GM18520 (cell line): ENCODE measurements around the gene SIK2.

Source experiments
- ATAC-seq: cut with Tn5 transposase; IDR thresholded peaks from one replicate; pipeline ENCODE4 v1.9.1; 2021; ENCODE audit not compliant: unreplicated experiment

Gene SIK2

DNA sequence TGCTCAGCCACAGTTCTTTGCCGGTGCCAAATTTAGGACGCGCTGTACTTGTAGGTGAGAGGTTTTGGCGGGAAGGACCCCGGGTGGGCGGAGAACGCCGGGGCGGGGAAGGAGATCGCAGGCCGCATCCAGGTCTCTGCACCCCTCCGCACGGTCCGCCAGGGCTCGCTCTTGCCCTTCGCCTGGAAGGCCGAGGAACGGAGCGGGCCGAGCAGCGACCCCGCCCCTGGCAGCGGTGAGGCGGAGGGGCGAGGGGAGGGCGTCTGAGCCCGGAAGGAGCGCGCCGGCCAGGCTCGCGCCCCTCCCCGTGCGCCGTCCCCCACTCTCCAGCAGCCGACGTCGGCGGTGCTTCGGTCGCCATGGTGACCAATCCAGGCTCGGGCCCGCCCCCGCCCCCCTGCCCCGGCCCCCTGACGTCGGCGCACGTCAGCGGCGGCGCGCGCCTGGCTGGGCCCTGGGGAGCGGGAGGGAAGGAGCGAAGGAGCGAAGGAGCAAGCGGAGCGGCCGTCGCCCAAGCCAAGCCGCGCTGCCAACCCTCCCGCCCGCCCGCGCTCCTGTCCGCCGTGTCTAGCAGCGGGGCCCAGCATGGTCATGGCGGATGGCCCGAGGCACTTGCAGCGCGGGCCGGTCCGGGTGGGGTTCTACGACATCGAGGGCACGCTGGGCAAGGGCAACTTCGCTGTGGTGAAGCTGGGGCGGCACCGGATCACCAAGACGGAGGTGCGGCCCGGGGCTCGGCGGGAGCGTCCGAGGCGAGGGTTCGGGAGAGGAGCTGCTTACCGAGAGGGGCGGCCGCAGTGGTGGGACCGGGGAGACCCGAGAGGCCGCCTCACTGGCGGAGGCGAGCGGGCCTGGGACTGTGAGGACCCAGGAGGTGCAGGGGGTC is at the start of gene SIK2:
SIK2 (plus strand) TSS at position 471 of the 886 bp plus-strand sequence; CDS start at position 586, 115 bp downstream.
- peak; percentile 86 for ATAC-seq

DNA sequence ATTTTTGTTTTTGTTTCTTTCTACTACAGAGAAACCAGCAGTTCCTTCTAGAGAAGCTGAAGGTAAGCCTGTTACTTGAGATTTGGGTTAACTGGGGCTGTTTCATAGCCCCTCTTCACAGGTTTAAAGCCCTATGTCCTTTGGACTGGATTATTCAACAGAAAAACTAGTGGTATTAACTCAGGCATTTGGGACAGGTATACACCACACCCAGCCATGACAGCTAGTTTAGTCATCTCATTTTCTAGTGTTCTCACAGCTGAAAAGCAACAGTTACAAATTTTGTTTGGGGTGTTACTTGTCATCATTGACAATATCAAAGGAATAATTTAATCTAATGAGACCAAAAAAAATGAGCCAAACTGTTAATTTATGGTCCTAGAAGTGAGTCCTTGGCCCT is 47.7 kb upstream of the SIK2 start:
- no peak for ATAC-seq

DNA sequence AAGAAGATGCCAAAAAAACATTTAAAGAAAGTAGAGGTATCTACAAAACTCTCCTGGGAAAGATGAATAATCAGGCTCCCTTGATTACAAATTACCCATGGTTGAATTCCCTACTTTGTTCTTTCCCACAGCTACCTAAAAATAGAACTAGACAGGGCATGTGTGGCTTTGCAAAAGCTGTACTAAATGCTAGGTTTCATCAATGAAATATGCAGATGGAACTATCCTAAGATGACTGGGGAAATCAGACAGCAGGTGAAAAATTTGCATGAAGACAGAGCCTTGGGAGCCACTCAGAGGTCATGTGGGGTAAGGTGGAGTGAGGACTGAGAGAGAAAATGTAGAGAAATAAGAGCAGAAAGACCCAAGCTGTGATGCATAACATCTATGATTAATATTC is 47.0 kb upstream of the SIK2 start:
- ATAC-seq: no peak

DNA sequence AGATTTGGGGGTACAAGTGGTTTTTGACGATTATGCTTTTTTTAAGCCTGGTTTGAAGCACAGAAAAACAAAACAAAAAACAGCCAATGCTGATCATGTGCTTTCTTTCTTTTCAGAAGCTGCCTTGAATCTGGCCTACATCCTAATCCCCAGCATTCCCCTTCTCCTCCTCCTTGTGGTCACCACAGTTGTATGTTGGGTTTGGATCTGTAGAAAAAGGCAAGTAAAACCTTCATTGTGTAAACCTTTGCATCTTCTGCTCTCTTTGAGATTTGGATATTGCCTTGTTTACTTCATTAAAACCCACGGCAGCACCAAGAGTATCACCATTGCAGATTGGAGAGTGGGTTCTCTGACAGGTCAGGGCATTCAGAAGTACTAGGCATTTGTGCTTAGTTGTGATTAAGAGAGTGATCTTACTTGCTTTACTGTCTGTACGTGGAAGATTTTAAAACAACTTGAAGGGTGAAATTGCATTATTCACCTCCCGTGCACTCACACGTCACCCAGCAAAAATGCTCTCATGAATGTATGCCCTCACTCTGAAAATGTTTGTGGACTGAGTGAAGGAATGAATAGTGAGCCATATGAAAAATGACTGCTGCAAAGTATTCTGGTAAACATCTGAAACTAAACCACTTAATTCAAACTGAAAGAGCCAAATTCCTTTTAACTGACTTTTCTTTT is 44.7 kb upstream of the SIK2 start:
- no peak for ATAC-seq

DNA sequence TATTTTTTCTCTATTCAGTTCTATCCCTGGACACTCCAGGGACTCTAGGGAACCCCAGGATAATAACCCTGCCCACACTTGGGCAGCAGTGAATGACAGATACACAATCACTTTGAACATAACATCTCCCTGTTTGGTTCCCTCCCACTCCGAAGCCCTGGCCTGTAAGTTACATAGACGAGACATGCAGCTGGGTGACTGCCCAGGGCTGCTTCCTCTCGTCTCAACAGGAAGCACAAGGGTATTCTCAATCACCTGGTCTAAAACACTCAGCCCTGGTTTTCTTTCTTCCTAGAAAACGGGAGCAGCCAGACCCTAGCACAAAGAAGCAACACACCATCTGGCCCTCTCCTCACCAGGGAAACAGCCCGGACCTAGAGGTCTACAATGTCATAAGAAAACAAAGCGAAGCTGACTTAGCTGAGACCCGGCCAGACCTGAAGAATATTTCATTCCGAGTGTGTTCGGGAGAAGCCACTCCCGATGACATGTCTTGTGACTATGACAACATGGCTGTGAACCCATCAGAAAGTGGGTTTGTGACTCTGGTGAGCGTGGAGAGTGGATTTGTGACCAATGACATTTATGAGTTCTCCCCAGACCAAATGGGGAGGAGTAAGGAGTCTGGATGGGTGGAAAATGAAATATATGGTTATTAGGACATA is 42.3 kb upstream of the SIK2 start:
- no peak for ATAC-seq

DNA sequence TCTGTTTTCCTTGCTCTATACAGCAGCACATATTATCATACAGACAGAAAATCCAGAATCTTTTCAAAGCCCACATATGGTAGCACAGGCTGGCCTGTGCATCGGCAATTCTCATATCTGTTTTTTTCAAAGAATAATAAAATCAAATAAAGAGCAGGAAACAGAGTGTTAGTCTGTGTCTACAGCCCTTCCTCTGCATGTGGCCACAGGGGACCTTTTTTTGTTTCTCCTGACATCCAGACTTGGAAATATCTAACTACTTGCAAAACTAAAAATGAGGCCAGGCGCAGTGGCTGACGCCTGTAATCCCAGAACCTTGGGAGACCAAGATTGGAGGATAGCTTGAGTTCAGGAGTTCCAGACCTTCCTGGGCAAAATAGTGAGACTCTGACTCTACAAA is 41.4 kb upstream of the SIK2 start:
- ATAC-seq: no peak

DNA sequence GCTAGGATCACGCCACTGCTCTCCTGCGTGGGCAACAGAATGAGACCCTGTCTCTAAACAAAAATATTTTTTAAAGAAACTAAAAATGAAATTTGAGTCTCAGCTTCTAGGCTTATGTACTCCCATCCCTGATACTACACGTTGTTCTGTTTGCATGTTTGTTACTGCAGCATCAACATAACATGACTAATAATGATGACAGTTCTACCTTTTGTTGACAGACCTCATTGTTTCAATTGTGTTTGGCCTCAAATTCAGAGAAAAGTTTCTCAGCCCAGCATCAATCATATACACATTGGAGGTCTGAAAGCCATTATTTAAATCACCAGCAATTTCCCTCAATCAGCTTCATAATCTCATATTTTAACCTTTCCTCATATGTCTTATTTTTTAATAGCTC is 40.9 kb upstream of the SIK2 start:
- ATAC-seq: no peak

DNA sequence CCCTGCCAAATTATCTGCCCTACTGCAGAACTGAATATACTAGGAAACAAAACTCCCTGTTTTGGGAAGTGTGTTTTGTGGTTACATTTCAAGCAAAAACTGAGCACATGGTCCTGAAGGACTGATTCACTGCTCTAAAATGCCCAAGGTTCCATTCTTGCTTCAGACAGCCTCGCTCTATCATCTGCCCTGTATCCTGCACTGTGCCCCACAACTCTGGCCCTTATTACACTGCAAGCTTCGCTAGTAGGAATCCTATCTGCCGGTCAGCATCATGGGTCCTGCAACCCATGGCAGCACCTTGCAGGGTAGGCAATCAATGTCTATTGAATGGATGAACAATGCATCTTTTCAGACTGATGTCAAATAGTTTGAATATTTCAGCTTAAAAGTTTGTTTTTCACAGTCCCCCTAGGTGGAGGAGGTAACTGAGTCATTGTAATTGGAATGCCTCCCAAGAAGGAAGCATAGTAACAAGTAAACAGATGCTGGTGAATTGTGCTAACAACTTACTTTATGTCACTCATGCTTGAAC is 40.4 kb upstream of the SIK2 start:
- ATAC-seq: no peak

DNA sequence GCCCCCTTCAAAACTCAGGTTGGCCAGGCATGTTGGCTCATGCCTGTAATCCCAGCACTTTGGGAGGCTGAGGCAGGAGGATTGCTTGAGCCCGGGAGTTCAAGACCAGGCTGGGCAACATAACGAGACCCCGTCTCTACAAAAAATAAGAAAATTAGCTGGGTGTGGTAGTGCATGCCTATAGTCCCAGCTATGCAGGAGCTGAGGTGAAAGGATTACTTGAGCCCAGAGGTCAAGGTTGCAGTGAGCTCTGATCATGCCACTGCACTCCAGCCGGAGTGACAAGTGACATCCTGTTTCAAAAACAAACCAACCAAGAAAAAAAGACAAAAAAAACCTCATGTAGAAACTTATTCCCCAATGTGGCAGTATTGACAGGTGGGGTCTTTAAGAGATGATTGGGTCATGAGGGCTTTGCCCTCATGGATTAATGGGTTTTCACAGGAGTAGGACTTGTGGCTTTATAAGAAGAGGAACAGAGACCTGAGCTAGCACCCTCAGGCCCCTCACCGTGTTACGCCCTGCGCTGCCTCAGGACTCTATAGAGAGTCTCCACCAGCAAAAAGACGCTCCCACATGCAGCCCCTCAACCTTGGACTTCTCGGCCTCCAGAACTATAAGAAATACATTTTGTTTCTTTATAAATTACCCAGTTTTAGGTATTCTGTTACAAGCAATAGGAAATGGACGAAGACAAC is 39.4 kb upstream of the SIK2 start:
- no peak for ATAC-seq

DNA sequence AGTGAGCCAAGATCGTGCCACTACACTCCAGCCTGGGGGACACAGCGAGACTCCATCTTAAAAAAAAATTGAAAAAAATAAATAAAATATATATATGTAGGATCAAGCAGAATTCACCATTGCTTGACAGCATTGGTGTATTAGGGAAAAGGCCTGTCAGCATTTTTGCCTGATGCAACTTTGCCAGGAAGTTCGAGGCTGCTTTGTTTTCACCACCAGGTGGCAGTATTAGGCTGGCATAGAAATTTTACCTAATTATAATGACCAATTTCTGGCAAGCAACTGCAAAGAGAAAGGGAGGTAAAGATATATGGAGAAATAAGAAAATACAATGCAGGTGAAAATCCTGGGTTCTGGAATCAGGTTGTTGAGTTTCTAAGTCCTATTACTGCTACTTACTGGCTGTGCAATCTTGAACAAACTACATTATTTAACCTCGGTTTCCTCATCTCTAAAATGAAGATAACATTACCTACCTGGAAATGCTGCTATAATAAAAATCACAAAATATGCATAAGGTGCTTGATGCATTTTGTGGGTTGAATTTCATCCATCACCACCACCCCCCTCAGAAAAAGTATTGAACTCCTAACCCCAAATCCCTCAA is 37.0 kb upstream of the SIK2 start:
- no peak for ATAC-seq

DNA sequence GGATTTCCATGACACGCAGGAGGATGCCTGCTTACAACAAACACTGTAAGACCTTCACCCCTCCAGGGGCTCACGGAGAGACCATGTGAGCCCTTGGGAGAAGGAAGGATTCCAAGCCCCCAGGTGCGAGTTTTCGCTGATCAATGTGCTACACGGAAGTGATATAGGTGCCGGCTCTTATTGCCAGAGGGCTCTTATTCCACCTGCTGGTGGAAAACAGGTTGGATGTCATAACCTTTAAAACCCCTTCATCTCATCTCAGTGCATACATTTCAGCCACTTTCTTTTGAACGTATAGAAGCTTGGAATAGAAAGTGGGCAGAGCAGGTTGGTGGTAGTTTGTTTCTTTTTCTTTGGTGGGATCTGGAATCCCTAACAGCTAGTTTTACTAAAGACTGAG is 35.9 kb upstream of the SIK2 start:
- ATAC-seq: no peak

DNA sequence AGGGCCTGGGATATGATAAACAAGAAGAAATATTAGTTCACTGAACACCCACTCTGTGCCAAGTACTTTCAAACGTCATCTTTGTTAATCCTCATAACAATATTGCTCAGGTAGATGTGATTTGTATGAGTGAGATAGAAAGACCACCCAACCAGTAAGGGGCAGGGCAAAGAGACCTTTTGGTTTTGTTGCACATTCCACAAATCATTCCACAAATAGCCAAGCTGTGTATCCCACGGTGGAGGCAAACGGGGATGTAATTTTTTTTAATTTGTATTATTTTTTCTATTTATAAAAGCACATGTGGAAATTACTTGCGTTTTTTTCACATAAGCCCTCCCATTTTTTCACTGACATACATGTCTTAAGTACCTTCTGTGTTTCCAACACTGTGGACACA is 32.8 kb upstream of the SIK2 start:
- ATAC-seq: no peak

DNA sequence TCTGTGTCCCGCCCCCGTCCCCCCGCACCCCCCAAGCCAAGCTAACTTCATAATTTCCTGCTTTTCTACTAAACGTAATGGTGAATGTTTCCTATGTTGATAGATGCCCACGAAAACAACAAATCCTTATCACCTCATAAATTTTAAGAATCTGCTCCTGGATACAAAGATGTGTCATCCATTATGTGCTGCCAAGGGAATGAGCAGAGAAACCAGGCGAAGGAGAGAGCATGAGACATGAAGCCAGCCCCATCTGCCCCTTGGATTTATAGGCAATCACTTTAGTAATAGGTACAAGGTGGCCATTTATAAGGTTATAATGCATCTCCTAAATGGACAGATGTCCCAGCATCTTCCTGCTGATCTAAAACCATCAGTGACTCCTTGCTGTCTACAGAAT is 31.5 kb upstream of the SIK2 start:
- no peak for ATAC-seq

DNA sequence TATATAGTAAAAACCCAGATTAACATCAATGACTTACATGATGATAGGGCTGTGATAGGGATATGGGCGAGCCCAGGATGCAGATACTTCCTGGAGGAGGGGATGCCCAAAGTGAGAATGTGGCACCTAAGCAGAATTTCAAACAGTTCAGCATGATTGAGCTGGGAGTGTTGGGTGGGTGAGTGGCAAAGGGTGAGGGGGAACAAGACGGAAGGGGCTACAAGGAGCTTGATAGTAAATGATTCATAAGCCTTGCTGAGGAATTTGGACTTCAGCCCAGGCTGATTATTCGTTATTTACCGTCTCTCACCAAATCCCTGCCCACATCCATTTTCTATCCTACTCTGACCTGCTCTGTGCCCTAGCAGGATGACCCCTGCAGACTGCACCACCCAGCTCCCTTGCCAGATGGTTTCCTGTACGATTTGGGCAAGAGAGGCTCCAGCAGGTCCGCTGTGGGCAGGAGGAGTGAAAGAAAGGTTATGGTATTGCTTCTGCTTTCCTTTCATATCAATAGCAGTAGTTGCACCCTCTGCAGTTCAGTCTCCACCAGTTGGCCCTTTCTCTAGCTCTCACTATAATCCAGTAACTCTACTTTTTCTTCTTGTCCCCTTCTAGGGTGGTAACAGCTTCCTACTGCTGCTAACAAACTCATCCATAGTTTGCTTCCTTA is 30.3 kb upstream of the SIK2 start:
- no peak for ATAC-seq

DNA sequence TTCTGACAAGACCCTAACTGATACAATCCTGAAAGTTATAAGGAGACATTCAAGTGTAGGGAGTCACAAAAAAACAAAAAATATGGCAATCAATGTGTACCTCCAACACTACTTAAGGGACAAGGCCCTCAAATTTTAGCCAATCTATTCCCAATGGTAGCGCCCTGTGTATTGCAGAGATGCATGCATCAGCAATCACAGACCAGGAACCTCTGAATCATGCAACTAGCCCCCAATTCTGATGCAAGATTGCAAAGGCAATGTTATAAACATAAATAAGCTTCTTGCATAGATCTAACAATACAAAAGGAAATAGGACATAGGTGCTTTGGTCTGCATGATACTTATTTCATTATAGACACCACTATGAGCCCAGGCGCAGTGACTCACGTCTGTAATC is 29.7 kb upstream of the SIK2 start:
- no peak for ATAC-seq

DNA sequence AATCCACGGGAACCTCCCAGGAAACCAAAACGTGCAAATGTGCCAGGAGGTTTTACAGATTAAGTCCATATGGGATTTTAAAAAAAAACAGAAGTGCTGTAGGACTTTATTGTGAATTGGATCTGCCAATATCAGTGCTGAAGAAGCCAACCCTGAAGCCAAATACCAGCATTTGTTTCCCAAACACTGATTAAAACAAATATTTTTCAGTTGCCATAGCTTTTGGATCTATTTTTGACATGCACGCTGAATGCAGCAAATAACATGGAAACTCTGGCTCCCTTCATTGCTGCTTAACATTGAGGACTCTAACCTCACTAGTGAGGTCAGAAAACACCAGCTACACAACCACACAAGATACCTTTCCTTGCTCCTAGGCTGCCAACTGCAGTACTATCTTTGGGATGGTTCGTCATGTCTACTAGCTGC is 28.4 kb upstream of the SIK2 start:
- ATAC-seq: no peak

DNA sequence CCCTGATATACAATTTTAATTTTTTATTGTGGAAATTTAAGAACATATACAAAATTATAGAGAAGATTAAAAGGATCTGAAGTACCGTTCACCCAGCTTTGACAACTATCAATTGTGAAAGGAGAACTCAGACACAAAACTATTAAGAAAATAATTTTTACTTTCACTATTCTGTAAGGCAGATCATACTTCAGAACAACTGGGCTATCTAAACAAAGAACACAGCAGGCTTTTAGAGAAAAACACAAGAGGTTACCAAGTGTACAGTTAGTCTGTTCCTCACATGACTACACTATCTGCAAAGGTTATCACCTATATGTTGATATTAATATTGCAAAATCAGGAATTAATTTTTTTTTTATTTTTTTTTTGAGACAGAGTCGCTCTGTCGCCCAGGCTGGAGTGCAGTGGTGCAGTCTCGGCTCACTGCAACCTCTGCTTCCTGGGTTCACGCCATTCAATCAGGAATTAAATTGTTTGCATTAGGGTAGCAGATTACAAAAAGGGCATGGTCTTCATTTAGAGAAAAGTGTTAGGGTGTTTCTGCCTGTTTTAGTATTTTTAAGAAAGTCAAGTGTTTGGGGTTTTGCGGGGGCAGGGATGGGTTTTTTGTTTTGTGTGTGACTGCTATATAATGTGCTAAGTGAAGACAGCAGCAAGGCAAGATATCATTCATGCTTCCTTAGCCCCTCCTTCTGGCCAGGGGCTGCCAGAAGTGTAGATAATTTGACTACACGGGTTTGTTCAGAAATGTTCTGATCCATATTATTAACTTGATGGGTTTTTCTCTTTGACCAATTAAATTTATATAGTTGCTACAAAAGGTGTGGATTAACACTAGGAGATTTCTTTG is 27.6 kb upstream of the SIK2 start:
- no peak for ATAC-seq

DNA sequence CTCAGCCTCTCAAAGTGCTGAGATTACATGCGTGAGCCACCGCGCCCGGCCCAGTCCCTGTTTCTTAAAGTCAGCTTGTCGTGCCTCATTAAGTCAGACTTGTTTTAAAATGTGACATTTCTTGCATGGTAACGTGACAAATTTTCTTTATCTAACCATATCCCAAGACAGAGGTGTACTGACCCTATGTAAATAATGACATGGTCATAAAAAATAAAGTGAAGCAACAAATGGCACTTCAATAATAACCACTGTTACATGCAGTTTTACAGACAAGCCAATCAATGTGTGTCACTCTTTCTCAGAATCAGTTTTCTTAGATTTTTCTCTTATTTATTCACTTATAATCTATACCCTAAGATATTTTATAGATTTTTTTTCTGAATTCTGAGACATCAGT is 26.5 kb upstream of the SIK2 start:
- ATAC-seq: no peak

DNA sequence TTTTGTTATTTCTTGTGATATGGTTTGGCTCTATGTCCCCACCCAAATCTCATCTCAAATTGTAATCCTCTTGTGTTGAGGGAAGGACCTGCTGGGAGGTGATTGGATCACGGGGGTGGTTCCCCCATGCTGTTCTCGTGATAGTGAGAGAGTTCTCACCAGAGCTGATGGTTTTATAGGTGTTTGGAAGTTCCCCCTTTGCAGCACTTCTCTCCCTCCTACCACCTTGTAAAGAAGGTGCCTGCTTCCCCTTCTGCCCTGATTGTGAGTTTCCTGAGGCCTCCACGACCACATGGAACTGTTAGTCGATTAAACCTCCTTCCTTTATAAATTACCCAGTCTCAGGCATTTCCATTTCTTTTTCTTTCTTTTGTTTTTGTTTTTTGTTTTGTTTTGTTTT is 24.4 kb upstream of the SIK2 start:
- no peak for ATAC-seq
